CD4-positive, alpha-beta T cell treated with Interleukin-17A for 4 hours (primary cell): ENCODE measurements around the gene ENAH.
"Not testable (repeated sequence)": the region's sequence is repeated elsewhere in the genome, so short reads cannot be mapped to it uniquely, and the experiment has no call there.

ENCODE experiments used
- DNase-seq: peaks from one replicate; pipeline ENCODE4 v3.0.0-alpha.2; 2020; ENCODE audit warnings: mixed read lengths

ENAH gene

GRCh38 chr1:225522588-225523262 is 130.2 kb downstream of the ENAH start:
- no peak for DNase-seq

DNA sequence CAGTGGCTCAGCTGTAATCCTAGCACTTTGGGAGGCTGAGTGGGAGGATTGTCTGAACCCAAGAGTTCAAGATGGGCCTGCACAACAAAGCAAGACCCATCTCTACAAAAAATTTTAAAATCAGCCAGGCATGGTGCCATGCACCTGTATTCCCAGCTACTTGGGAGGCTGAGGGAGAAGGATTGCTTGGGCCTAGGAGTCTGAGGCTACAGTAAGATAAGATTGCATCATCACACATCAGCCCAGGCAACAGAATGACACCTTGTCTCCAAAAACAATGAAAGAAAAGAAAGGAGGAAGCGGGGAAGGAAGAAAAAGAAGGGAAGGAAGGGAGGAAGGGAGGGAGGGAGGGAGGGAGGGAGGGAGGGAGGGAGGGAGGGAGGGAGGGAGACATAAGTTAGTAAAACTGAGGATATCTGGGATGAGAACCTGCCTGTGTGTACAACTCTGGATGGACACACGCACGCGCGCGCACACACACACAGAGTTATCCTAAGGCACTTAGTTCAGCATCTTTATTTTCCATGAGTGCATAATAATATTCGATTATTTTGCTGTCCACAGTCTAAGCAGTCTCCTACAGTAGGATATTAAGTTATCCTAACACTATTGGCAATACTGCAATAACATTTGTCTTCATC is 132.2 kb downstream of the ENAH start:
- no peak for DNase-seq

DNA sequence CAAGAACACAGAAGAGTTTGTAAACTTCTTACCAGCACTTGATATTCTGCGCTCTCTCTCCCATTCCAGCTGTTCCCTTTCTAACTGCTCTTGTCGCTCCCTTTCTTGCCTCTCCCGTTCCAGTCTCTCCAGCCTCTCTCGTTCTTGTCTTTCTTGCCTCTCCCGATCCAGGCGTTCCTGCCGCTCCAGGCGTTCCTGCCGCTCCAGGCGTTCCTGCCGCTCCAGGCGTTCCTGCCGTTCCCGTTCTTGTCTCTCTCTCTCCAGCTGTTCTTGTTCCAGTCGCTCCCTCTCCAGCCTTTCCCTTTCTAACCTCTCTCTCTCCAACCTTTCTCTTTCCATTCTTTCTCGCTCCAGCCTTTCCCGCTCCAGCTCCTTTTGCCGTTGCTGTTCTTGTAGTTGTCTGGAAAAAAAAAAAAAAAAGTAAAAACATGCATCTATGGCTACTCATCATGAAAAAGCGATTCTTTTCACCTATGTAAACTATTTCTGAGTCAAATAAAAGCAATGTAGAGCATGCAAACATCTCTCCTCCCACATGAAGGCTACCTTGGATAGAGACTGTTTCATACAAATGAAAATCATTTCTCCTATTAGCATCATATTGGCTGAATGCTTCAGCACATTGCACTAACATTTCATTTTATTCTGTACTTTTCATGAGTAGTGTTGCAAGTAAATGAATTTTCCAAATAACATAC is 133.6 kb downstream of the ENAH start:
- DNase-seq: no peak

DNA sequence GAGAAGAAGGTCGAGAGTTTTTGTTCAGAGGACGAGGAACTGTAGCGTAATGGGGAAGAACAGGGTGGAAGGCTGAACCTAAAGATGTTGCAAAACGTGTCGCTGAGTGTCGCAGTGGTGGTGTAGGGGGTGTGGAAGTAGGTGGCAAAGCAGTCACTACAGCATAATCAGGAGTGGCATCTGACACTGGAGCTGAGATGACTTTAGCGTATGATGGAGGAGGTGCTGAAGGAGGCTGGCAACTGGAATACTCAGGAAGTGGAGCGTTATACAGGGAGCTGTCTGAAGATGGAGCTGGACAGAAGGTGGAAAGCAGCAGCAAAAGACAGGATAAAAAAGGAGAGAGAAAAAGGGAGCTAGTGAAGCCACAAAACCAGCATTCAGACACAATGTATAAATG is 135.2 kb downstream of the ENAH start:
- no peak for DNase-seq

GRCh38 chr1:225517221-225517620 is 135.7 kb downstream of the ENAH start:
- DNase-seq: no peak

- DNase-seq: no peak
Measured at GRCh38 chr1:225514671-225515081, 138.2 kb downstream of the ENAH start.

GRCh38 chr1:225513576-225513975 is 139.3 kb downstream of the ENAH start:
- DNase-seq: not testable (repeated sequence)

GRCh38 chr1:225511828-225512381 is 141.0 kb downstream of the ENAH start:
- no peak for DNase-seq

GRCh38 chr1:225510740-225511139 is 142.2 kb downstream of the ENAH start:
- DNase-seq: not testable (repeated sequence)

DNA sequence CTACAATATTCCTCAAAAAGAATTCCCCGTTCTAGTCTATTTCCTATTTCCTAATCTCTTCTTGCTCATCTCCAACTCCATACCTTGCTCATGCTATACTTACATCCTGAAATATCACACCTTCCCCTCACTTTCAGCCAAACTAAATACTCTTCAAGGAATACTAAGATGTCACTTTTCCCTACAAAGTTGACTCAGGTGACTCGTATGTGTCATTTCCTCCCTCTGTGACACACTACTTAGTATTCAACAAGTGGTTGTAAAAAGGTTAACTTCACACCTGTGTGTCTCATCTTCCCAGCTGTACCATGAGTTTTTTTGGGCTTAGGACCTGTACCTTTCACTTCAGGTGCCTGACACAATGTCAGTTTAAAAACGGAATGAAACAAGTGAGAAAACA is 143.2 kb downstream of the ENAH start:
- DNase-seq: no peak

DNA sequence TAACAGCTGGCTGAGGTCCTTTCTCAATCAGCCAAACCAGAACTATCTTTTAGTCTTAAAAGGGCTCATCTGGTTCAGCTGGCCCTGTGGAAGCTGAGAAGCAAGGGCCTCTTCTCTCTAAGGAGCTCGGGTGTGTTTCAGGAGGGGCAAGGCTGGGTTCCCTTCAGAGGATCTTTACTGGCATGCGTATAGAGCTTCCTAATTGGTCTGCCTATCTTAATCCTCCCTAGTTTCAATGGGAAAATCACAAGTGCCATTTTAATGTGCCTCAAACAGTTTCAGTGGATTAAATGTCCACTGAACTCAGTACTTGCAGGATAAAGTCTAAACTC is 143.6 kb downstream of the ENAH start:
- no peak for DNase-seq

GRCh38 chr1:225508538-225509375 is 144.2 kb downstream of the ENAH start:
- no peak for DNase-seq

- DNase-seq: no peak
Measured at GRCh38 chr1:225506727-225507126, 146.2 kb downstream of the ENAH start.

GRCh38 chr1:225504776-225505175 is 148.1 kb downstream of the ENAH start:
- DNase-seq: no peak

DNA sequence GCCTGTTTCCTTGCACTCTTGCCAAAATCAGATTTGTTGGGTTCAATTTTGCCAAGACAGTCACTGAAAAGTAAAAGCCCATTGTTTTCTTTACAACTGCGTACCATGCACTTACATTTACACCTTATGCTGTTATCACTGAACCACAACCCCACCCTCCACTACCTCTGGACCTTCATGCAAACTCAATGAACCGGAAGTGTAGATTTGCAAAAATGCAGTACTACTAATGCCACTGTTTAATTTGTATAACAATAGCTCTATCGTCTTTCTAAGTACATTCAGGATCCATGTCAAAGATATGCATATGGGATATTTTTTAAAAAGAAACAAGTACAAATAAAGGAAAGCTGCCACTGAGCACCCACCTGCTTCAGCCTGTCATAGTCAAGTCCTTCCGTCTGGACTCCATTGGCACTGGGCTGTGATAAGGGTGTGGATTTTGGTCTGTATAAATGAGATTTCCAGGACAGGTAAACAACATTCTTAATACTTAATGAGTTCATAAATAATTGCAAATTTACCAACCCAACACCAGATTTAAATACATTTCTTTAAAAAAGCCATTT is 152.2 kb downstream of the ENAH start:
- DNase-seq: no peak

- no peak for DNase-seq
Measured at GRCh38 chr1:225498549-225499136, 154.3 kb downstream of the ENAH start.

GRCh38 chr1:225494789-225495359 is 158.0 kb downstream of the ENAH start:
- DNase-seq: no peak

DNA sequence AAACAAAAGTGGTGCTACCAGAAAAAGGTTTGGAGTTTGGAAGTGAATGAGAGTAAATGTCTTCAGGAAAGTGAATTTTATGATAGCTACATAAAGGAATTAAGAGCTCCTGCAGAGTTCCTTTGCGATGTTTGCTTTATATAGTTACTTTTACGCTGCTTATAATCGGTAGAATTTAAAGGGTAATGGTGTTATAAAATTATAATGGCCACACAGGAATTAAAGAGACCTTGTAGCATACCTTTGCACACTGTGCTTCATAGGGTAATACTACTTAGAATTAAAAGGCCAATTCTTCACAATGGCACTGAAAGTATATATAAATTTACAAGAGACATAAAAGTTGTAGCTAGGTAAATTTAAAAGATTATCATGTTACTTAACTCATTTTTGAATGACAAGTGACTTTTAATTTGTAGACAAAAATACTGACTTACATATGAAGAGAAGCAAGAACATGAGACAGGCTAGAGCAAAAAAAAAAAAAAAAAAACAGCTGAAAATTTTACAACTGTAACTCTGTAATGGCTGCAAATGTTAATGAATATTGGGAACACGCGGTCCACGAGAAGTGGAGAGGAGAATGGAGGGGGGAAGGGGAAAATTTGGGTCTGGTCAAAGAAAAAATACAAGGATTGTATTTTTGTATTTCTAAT is 159.2 kb downstream of the ENAH start:
- DNase-seq: no peak

GRCh38 chr1:225488676-225489075 is 164.2 kb downstream of the ENAH start:
- DNase-seq: no peak

- DNase-seq: no peak
Measured at GRCh38 chr1:225486856-225487255, 166.1 kb downstream of the ENAH start.

GRCh38 chr1:225485991-225486530 is 166.9 kb downstream of the ENAH start:
- DNase-seq: no peak
